LHCN-M2 (cell line): ENCODE measurements around the gene CCDC178. TPM values are rescaled to one million over a fixed set of nuclear protein-coding genes. Genes with fewer than 3 reads are reported as not detected.
"Not testable (repeated sequence)": the region's sequence is repeated elsewhere in the genome, so short reads cannot be mapped to it uniquely, and the experiment has no call there.

Experiments used
- DNase-seq: peaks from one replicate; pipeline ENCODE4 v3.0.0-alpha.2; 2012; ENCODE audit warnings: low read depth
- polyA plus RNA-seq: library from polyadenylated mRNA; unstranded; fragments of >200 nt; gene quantifications from one replicate; pipeline ENCODE4 v1.2.1, GENCODE V29; 2012; ENCODE audit warnings: missing spikeins
- total RNA-seq: library from RNA; depleted of rRNA; stranded (reverse); fragments of >200 nt; gene quantifications from 2 replicates; pipeline ENCODE4 v1.2.3, GENCODE V29; 2014; rRNA removed

The CCDC178 gene
- not detected in 2 replicates for total RNA-seq
- polyA plus RNA-seq, result not detected

- peak; percentile 0 for DNase-seq
Observed at GRCh38 chr18:33440060-33441043, at the start of gene CCDC178. Gene CCDC178, minus strand, starts transcription at chr18:33440721. Its CDS starts 28,633 bp downstream, at chr18:33412088.

GRCh38 chr18:33483908-33484307 lies 43.4 kb upstream of the CCDC178 start:
- DNase-seq, result no peak

- DNase-seq, result no peak
Observed at GRCh38 chr18:33472509-33472908, 32.0 kb upstream of the CCDC178 start.

DNA sequence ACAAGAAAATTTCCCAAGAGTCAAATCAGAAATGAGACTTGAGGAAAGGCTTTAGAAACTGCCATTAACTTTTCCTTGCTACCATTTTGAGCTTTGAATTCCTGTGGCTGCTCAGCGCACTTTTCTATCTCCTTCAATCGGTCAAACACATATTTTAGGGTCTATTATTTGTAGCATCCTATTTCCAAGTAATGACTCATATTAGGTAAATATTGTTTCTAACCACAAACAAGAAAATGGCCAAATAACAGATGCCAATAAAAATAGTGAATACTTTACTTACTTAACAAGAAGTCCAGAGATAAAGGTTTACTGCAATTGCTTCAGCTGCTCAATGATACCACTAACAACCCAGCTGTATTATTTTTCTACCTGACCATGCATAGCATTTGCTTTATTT lies 29.7 kb upstream of the CCDC178 start:
- peak; percentile 0 for DNase-seq

DNA sequence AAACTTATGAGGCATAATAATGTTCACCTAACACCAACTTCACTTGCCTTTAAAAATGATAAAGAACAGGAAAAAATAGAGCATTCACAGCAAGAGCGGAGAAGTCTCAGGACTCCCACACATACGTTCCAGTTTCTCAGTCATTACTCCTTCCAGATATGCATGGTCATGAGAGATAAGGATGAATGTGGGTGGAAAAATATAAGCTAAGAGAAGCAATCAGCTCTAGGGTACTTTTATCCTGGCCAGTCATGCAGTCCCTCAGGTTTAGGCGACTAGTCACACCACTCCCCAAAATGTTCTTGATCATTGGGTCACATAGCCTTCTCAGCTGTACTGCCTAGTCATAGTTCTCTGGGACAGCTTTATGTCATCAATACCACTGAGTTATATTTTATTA lies 29.2 kb upstream of the CCDC178 start:
- DNase-seq, result no peak

GRCh38 chr18:33467531-33467930 lies 27.0 kb upstream of the CCDC178 start:
- no peak for DNase-seq

DNA sequence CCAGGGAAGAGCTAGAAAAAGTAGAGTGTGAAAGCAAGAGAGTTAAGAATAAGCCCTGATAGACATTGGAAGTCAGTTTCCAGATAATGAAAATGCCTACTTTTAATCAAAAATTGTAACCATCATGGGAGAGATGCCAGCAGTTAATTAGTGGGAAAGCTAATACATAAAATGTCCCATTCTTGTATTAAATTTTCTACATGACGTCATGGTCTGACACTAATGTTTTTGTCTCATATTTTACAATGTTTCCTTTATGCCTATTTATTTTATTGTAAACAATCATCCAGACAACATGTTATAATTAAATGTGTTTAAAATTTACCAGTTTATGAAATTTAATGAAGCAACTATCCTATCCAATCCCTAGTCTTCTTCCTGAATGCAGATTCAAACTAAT lies 26.3 kb upstream of the CCDC178 start:
- DNase-seq, result no peak

GRCh38 chr18:33460681-33461080 lies 20.2 kb upstream of the CCDC178 start:
- no peak for DNase-seq

- DNase-seq, result no peak
Observed at GRCh38 chr18:33459612-33460011, 19.1 kb upstream of the CCDC178 start.

GRCh38 chr18:33446604-33447003 lies 6.1 kb upstream of the CCDC178 start:
- DNase-seq, result no peak

- no peak for DNase-seq
Observed at GRCh38 chr18:33444709-33445108, 4.2 kb upstream of the CCDC178 start.

GRCh38 chr18:33432857-33433256 lies 7.7 kb downstream of the CCDC178 start:
- DNase-seq, result no peak

GRCh38 chr18:33427549-33427948 lies 13.0 kb downstream of the CCDC178 start:
- no peak for DNase-seq

DNA sequence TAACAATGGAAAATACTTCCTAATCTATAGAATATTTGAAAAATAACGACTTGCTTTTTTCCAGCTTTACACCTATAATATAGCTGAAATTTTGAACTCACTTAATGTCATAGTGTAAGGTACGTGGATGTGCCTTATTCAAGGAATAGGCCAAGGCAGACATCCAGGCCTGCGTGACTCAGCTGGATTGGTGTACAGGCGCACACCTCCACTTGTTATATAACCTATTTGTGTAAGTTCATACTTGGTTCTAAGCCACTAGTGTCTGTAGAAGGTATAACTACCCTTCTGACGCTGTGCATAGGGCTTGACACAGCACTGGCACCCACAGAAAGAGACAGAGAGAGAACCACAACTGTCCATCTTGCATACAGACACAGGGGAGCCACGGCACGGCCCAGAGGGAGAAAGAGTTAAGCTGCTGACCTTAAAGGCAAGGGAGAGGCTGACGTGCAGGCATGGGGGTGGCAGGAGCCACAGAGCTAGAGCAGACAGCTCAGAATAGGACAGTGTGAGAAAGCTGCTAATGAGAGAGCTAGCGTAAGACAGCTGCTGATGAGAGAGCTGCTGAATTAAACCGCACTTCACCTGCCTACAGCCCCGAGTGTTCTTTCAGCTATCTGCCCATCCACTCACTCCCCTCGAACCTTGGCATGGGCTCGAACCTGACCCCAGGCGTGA lies 16.1 kb downstream of the CCDC178 start:
- DNase-seq, result no peak

DNA sequence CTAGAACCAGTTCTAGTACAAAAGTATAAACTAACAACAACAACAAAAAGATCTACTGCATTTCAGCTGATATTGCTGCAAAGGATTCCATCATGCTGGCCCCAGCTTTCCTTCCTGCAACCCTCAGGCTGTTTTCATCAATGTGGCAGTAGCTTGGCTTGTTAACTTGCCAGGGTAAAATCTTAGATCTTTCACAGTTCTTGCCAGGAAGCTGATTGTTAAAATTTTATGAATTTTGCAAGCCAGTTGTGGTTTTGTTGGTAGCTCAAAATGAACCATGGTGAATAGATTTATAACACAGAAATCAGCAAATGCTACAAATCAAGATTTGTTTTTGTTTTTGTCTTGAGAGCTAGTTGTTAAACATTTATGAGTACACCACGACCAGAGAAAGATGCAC lies 19.3 kb downstream of the CCDC178 start:
- DNase-seq, result no peak

GRCh38 chr18:33404244-33404873 lies 36.2 kb downstream of the CCDC178 start:
- DNase-seq, result no peak

GRCh38 chr18:33398939-33399338 lies 41.6 kb downstream of the CCDC178 start:
- DNase-seq, result not testable (repeated sequence)

DNA sequence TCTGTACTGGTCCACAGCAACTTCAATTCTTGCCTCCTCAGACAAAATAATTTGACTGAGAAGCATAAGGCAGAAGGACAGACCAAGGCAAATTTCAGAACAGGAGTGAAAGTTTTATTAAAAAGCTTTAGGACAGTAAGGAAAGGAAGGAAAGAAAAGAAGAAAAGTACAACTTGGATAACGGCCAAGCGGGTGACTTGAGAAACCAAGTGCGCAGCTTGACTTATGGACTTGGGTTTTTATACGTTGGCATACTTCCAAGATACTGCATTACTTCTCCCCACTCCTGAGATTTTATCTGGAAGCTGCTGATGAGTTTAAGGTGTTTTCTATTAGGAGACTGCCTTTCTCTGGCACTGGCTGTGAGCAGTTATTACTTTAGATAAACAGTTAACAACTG lies 64.7 kb downstream of the CCDC178 start:
- DNase-seq, result no peak

- no peak for DNase-seq
Observed at GRCh38 chr18:33372442-33372841, 68.1 kb downstream of the CCDC178 start.

GRCh38 chr18:33369711-33370449 lies 70.6 kb downstream of the CCDC178 start:
- no peak for DNase-seq

GRCh38 chr18:33356735-33357134 lies 83.8 kb downstream of the CCDC178 start:
- DNase-seq, result no peak
